AG09309 (cell line): ENCODE results near the gene GLIS1.

ENCODE experiments used
- DNase-seq: peaks from one replicate; pipeline ENCODE4 v3.0.0-alpha.2; 2010; ENCODE audit warnings: low read depth
- H3K4me3 ChIP-seq: 2 replicates; pipeline ENCODE4 v1.5.1; 2011; ENCODE audit warnings: mild to moderate bottlenecking, low read depth, low read length, moderate library complexity; ENCODE audit not compliant: control insufficient read depth
- CTCF ChIP-seq: IDR thresholded peaks from 2 replicates; pipeline ENCODE4 v1.5.1; 2011; ENCODE audit warnings: mild to moderate bottlenecking, low read depth, low read length, inconsistent platforms; ENCODE audit not compliant: insufficient read depth, control insufficient read depth; ENCODE audit errors: missing control alignments

GLIS1 gene

GRCh38 chr1:53606197-53606596 is 132.8 kb downstream of the GLIS1 start:
- DNase-seq = no peak
- TF ChIP-seq CTCF = no peak
- no peak overlapping the region for H3K4me3 ChIP-seq

- H3K4me3 ChIP-seq = no peak overlapping the region
- DNase-seq = no peak
- TF ChIP-seq CTCF = no peak
These were observed 133.8 kb downstream of the GLIS1 start for GRCh38 chr1:53605181-53605580.

- H3K4me3 ChIP-seq = no peak overlapping the region
- no peak for DNase-seq
- TF ChIP-seq CTCF = no peak
These were observed 134.6 kb downstream of the GLIS1 start for GRCh38 chr1:53604291-53604919.

GRCh38 chr1:53603431-53603830 is 135.5 kb downstream of the GLIS1 start:
- no peak overlapping the region for H3K4me3 ChIP-seq
- no peak for TF ChIP-seq CTCF
- no peak for DNase-seq

GRCh38 chr1:53601867-53602775 is 136.8 kb downstream of the GLIS1 start:
- H3K4me3 ChIP-seq = no peak overlapping the region
- no peak for TF ChIP-seq CTCF

GRCh38 chr1:53601031-53601745 is 137.8 kb downstream of the GLIS1 start:
- no peak for DNase-seq
- H3K4me3 ChIP-seq = no peak overlapping the region
- no peak for TF ChIP-seq CTCF

More at GRCh38 chr1:53601867-53602775, 136.8 kb downstream of the GLIS1 start:
- DNase-seq = no peak
